Osteocyte (in vitro differentiated cells): ENCODE measurements around the gene NECTIN4. TPM values are rescaled to one million over a fixed set of nuclear protein-coding genes. Genes with fewer than 3 reads are reported as not detected.
A peak's percentile ranks its signal among the peaks of the same experiment; 100 is the strongest.
"Not testable (repeated sequence)": the region's sequence is repeated elsewhere in the genome, so short reads cannot be mapped to it uniquely, and the experiment has no call there.

Source experiments
- DNase-seq: peaks from one replicate; pipeline ENCODE4 v3.0.0; 2021; ENCODE audit warnings: mixed read lengths; ENCODE audit not compliant: unreplicated experiment; ENCODE audit errors: extremely low spot score
- H3K27ac Mint-ChIP-seq: one replicate; pipeline ENCODE4 v1.8.0; 2021; ENCODE audit warnings: mild to moderate bottlenecking, mixed read lengths; ENCODE audit not compliant: unreplicated experiment
- H3K27me3 Mint-ChIP-seq: one replicate; pipeline ENCODE4 v1.8.0; 2021; ENCODE audit warnings: mixed read lengths; ENCODE audit not compliant: unreplicated experiment
- H3K36me3 Mint-ChIP-seq: one replicate; pipeline ENCODE4 v1.8.0; 2021; ENCODE audit warnings: mixed read lengths; ENCODE audit not compliant: unreplicated experiment
- H3K4me1 Mint-ChIP-seq: one replicate; pipeline ENCODE4 v1.8.0; 2021; ENCODE audit warnings: mixed read lengths; ENCODE audit not compliant: unreplicated experiment
- H3K4me3 Mint-ChIP-seq: one replicate; pipeline ENCODE4 v1.8.0; 2021; ENCODE audit warnings: mild to moderate bottlenecking, moderate library complexity, mixed read lengths; ENCODE audit not compliant: unreplicated experiment
- H3K9me3 Mint-ChIP-seq: one replicate; pipeline ENCODE4 v1.8.0; 2021; ENCODE audit warnings: mixed read lengths; ENCODE audit not compliant: unreplicated experiment
- total RNA-seq: library from RNA; stranded (reverse); gene quantifications from 2 replicates; pipeline ENCODE4 v1.2.1, GENCODE V29; 2021
- TF ChIP-seq, protein P1 (sequence below): fragments of 200-600 bp; sonication (generic); IDR thresholded peaks from 2 replicates; pipeline ENCODE4 v1.5.0; 2021; ENCODE audit warnings: antibody characterized with exemption, mild to moderate bottlenecking, moderate library complexity

NECTIN4 gene
- total RNA-seq, 1 donor from 2014 or later, result not detected

DNA sequence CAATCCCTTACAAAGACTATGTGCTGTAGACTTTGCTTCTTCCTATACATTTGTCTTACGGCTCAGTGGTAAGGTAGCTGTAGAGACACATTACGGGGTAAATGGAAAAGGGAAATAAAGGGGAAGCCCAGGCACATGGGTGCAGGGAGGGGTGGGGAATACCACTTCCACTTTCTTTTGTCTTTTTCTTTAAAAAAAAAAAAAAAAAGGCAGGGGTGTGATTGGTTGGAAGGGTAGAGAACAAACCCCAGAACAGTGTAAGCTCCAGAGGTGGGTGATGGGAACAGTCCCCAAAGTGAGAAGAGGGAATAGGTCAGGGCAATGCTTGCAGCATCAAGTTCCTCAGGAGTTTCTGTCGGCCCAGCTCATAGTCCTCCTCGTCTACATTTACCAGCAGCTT is 32.5 kb upstream of the NECTIN4 start:
- Mint-ChIP-seq H3K4me1 (peaks cover 29% of the 10 kb centered on the region), H3K27ac (no peak overlapping the region), H3K9me3 (no peaks in the 10 kb centered on the region), H3K27me3 (no peaks in the 10 kb centered on the region), H3K36me3 (peaks cover 37% of the 10 kb centered on the region), H3K4me3 (no peak overlapping the region)
- DNase-seq, result no peak
- TF ChIP-seq, protein P1, sequence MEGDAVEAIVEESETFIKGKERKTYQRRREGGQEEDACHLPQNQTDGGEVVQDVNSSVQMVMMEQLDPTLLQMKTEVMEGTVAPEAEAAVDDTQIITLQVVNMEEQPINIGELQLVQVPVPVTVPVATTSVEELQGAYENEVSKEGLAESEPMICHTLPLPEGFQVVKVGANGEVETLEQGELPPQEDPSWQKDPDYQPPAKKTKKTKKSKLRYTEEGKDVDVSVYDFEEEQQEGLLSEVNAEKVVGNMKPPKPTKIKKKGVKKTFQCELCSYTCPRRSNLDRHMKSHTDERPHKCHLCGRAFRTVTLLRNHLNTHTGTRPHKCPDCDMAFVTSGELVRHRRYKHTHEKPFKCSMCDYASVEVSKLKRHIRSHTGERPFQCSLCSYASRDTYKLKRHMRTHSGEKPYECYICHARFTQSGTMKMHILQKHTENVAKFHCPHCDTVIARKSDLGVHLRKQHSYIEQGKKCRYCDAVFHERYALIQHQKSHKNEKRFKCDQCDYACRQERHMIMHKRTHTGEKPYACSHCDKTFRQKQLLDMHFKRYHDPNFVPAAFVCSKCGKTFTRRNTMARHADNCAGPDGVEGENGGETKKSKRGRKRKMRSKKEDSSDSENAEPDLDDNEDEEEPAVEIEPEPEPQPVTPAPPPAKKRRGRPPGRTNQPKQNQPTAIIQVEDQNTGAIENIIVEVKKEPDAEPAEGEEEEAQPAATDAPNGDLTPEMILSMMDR, result no peak

DNA sequence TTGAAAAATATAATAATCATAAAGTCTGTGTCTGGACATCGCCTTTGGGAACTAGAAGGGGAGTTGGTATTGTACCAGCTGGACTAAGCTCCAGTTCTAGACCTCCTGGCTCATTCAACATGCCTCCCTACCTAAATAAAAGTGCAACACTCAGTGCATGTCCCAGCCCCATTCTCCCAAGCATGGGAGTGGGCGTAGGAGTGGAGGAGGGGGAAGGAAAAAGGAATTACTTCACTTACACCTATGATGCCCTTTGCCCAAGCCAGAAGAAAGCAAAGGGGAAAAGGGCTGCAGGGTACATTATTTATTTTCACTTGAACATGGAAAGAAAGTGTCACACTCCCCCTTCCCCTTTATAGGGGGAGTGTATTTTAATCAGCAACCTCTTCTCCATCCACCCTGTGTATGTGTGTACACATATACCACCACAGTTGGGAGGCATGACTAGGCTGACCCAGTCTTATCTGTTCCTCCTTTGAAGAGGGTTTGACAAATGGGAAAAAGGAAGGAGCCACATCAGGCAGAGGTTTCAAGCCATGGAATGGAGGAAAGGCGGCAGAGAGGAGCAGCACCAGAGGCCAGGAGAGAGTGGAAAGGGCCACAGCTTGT is 31.8 kb upstream of the NECTIN4 start:
- H3K27ac Mint-ChIP-seq, result no peak overlapping the region
- H3K4me3 Mint-ChIP-seq, result no peak overlapping the region
- TF ChIP-seq, protein P1, result no peak
- peaks cover 33% of the 10 kb centered on the region for H3K36me3 Mint-ChIP-seq
- H3K4me1 Mint-ChIP-seq, result peaks cover 32% of the 10 kb centered on the region
- H3K9me3 Mint-ChIP-seq, result no peaks in the 10 kb centered on the region
- DNase-seq, result no peak
- no peaks in the 10 kb centered on the region for H3K27me3 Mint-ChIP-seq

DNA sequence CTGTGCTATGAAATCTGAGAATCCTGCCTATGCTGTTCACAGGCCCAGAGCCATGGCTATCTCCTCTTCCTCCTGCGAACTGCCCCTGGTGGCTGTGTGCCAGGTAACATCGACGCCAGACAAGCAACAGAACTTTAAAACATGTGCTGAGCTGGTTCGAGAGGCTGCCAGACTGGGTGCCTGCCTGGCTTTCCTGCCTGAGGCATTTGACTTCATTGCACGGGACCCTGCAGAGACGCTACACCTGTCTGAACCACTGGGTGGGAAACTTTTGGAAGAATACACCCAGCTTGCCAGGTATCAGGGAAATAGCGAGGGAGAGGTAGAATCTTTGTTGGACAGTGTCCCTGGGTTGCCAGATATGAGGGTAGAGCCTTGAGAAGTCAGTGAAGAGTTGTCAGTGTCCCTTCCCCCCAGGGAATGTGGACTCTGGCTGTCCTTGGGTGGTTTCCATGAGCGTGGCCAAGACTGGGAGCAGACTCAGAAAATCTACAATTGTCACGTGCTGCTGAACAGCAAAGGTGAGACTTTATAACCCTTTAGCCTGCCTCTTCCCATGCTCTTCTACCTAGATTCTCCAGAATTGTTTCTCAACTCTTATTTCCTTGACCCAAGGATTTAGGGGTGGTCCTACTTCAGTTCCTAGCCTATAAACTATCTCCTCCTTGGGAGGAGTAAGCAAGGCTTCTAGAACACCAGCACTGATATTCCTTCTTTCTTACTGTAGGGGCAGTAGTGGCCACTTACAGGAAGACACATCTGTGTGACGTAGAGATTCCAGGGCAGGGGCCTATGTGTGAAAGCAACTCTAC is 29.9 kb upstream of the NECTIN4 start:
- H3K27me3 Mint-ChIP-seq, result no peaks in the 10 kb centered on the region
- H3K27ac Mint-ChIP-seq, result peak overlapping the region; percentile 94
- peaks cover 28% of the 10 kb centered on the region for H3K36me3 Mint-ChIP-seq
- TF ChIP-seq, protein P1, result peak; percentile 43
- H3K4me3 Mint-ChIP-seq, result peak overlapping the region; percentile 94
- H3K9me3 Mint-ChIP-seq, result no peaks in the 10 kb centered on the region
- peaks cover 41% of the 10 kb centered on the region for H3K4me1 Mint-ChIP-seq
- DNase-seq, result no peak

DNA sequence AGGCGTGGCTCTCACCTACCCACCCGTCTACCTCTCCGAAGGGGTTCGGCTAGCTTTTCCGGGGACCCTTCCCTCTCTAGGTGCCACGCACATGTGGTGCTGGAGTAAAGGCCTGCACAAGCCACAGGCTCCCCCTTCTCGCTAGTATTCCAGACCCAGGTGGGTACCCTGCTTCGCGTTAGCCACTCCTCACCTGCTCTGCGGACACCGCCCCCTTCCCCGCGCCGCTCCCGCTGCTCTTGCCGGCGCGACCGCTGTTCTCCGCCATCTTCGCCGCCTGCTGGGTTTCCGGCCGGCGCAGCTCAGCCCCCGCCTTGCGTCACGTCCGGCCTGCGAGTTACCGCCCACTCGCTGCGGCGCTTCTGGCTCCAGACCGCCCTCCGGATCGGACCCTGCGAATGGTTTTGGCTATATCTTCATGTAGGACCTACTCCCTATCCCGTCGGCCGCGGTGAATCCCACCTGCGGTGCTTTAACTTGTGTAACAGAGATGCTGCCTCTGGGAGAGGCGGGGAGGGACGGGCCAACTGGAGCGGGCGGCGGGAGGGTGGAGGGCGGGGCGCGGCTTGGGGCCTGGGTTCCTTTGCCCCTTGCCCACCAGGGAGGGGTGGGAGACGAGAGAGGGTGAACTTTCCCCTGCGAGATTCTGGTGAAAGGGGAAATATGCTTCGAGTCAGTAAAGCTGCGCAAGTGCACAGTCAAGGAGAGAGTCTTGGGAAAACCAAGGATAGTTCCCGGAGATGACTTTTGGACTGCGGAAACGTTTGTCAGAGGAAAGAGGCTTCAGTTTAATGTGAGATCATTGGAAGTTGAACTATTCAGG is 28.6 kb upstream of the NECTIN4 start, which contains the start of the genes NIT1 and PFDN2:
Gene NIT1, plus strand, starts transcription at position 347 of the 823 bp plus-strand sequence. Its CDS starts 72 bp downstream, at position 419.
Gene PFDN2, minus strand, starts transcription at position 279 of the 823 bp plus-strand sequence. Its CDS starts 11 bp downstream, at position 268.
- DNase-seq, result peak; percentile 94
- no peaks in the 10 kb centered on the region for H3K9me3 Mint-ChIP-seq
- TF ChIP-seq, protein P1, result no peak
- H3K27ac Mint-ChIP-seq, result peak within 1 kb of the TSS; percentile 94
- peaks cover 48% of the 10 kb centered on the region for H3K4me1 Mint-ChIP-seq
- no peaks in the 10 kb centered on the region for H3K27me3 Mint-ChIP-seq
- H3K4me3 Mint-ChIP-seq, result peak within 1 kb of the TSS; percentile 94
- H3K36me3 Mint-ChIP-seq, result peaks cover 25% of the 10 kb centered on the region

DNA sequence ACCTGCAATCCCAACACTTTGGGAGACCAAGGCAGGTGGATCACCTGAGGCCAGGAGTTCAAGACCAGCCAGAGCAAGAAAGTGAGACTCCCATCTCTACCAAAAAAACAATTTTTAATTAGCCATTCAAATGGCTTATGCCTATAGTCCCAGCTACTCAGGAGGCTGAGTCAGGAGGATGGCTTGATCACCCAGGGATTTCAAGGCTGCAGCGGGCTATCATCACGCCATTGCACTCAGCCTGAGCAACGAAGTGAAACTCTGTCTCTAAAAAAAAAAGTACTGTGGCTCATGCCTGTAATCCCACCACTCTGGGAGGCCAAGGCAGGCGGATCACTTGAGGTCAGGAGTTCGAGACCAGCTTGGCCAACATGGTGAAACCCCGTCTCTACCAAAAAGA is 26.6 kb upstream of the NECTIN4 start:
- H3K4me1 Mint-ChIP-seq, result peaks cover 48% of the 10 kb centered on the region
- not testable (repeated sequence) for DNase-seq, H3K27ac Mint-ChIP-seq, H3K27me3 Mint-ChIP-seq, H3K9me3 Mint-ChIP-seq, H3K36me3 Mint-ChIP-seq
- peak overlapping the region; percentile 94 for H3K4me3 Mint-ChIP-seq
